ENCODE measurements around the gene ARHGEF4.

ARHGEF4 gene

DNA sequence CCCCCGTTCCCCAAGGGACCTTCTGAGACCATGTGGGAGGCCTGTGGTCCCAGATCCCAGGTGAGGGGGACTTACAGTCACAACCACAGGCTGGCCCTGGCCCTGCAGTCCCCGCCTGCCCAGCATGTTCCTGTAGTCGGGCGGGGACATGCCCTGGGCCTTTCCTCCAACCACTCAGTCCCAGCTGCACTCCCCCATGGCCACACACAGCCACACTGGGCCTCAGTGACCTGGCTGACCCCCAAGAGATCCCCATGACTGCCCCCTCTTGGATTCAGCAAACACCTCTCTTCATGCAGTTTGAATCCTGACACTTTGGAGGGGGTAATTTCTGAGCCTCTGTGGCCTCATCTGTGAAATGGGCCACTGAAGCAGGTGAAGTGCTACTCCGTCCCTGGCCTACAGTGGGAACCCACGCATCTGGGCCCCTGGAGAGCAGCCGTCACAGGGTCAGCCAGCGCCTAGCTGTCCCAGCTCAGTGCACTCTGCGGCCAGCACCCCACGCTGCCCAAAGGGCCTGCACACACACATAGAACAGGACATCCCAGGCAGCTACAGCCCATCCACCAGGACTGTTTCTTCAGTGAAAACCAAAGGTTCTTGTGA, 12.7 kb upstream of the ARHGEF4 start:
- Histone ChIP-seq H3K4me2 (no peak overlapping the region), H2AFZ (ENCODE audit: low read depth) (no peak overlapping the region), H3K4me3 (IDR thresholded peaks at IDR 0.05; ENCODE audit: insufficient read depth, low read depth, low read length) (no peak overlapping the region), H3K9ac (no peak overlapping the region; the same call in 1 of the 2 replicates), H3K27ac (no peak overlapping the region), H3K27me3 (ENCODE audit: insufficient read depth, low read depth) (no peaks in the 10 kb centered on the region), H3K36me3 (ENCODE audit: insufficient read depth) (no peaks in the 10 kb centered on the region), H3K79me2 (ENCODE audit: insufficient read depth, low read depth) (no peaks in the 10 kb centered on the region), H3K4me1 (ENCODE audit: low read depth, poor library complexity, severe bottlenecking) (peaks cover 8% of the 10 kb centered on the region), H4K20me1 (ENCODE audit: insufficient read depth) (no peaks in the 10 kb centered on the region)
- TF ChIP-seq, protein P1, sequence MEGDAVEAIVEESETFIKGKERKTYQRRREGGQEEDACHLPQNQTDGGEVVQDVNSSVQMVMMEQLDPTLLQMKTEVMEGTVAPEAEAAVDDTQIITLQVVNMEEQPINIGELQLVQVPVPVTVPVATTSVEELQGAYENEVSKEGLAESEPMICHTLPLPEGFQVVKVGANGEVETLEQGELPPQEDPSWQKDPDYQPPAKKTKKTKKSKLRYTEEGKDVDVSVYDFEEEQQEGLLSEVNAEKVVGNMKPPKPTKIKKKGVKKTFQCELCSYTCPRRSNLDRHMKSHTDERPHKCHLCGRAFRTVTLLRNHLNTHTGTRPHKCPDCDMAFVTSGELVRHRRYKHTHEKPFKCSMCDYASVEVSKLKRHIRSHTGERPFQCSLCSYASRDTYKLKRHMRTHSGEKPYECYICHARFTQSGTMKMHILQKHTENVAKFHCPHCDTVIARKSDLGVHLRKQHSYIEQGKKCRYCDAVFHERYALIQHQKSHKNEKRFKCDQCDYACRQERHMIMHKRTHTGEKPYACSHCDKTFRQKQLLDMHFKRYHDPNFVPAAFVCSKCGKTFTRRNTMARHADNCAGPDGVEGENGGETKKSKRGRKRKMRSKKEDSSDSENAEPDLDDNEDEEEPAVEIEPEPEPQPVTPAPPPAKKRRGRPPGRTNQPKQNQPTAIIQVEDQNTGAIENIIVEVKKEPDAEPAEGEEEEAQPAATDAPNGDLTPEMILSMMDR (conservative IDR thresholded peaks at IDR 0.05; ENCODE audit: low read depth, low read length), result no peak

DNA sequence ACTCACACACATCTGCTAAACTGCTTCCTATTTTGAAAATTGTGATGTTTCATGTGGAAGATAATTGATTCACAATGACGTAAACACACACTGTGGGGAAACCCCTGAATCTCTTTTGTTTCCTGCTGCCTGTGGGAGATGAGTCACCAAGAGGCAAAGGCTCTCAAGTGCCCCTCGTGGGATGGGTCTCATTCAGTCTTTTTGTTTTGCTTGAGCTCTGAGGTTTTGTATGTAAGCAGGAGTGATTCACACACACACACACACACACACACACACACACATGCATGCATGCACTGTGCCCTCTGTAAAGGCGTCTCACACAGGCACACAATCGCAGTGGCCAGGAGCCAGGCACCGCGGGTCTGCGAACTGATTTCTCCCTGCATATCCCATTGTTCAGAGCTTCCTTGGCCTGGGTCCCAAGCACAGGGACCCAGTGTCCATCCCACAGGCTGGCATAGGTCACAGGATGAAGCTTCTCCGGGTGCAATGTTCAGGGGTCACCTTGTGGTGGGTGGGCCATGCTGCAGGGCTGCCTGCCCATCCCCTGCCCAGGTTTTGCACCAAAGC, 12.1 kb upstream of the ARHGEF4 start:
- Histone ChIP-seq H3K9ac (no peak overlapping the region; the same call in 1 of the 2 replicates), H3K27me3 (ENCODE audit: insufficient read depth, low read depth) (no peaks in the 10 kb centered on the region), H2AFZ (ENCODE audit: low read depth) (no peak overlapping the region), H3K27ac (no peak overlapping the region), H3K4me1 (ENCODE audit: low read depth, poor library complexity, severe bottlenecking) (peaks cover 8% of the 10 kb centered on the region), H3K36me3 (ENCODE audit: insufficient read depth) (no peaks in the 10 kb centered on the region), H3K4me3 (IDR thresholded peaks at IDR 0.05; ENCODE audit: insufficient read depth, low read depth, low read length) (no peak overlapping the region), H3K4me2 (no peak overlapping the region), H4K20me1 (ENCODE audit: insufficient read depth) (no peaks in the 10 kb centered on the region), H3K79me2 (ENCODE audit: insufficient read depth, low read depth) (no peaks in the 10 kb centered on the region)
- TF ChIP-seq, protein P1 (conservative IDR thresholded peaks at IDR 0.05; ENCODE audit: low read depth, low read length), result no peak

DNA sequence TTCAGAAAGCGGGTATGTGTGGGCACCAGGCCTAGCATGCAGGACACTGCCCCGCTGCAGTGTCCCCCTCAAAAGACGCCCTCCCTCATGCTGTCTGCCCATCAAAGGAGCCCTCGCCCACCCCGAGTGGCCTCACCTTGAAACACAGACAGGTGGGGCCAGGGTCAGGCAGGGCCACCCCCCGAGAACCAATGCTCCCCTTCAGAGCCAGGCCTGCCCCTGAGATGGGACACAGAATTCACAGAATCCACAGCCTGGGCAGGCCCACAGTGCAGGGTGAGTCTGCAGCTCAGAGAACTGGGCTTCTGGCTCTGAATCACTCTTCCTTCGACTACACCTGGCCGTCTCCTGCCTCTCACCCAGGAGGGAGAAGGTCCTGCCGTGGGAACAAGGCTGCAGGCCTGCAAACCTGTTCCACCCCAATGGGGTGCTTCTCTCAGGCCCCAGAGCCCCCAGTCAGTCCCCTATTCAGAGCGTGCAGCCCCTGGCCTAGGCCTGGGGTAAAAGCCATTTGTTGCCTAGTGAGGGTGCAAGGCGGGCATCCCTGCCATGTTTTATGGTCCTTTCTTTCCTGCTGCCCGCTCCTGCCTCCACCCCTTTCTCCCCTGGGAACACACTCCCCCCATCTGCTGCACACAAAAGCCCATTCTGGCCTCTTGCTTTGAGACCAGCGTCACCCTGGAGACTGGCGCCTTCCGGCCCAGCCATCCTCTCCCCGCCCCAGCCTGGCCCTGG, 11.3 kb upstream of the ARHGEF4 start:
- H3K4me3 ChIP-seq (IDR thresholded peaks at IDR 0.05; ENCODE audit: insufficient read depth, low read depth, low read length), result no peak overlapping the region
- H3K36me3 ChIP-seq (ENCODE audit: insufficient read depth), result no peaks in the 10 kb centered on the region
- H3K4me1 ChIP-seq (ENCODE audit: low read depth, poor library complexity, severe bottlenecking), result peaks cover 8% of the 10 kb centered on the region
- H3K27me3 ChIP-seq (ENCODE audit: insufficient read depth, low read depth), result no peaks in the 10 kb centered on the region
- H3K79me2 ChIP-seq (ENCODE audit: insufficient read depth, low read depth), result no peaks in the 10 kb centered on the region
- TF ChIP-seq, protein P1 (conservative IDR thresholded peaks at IDR 0.05; ENCODE audit: low read depth, low read length), result no peak
- no peak overlapping the region for H3K4me2 ChIP-seq
- no peaks in the 10 kb centered on the region for H4K20me1 ChIP-seq (ENCODE audit: insufficient read depth)
- no peak overlapping the region for H3K9ac ChIP-seq
- no peak overlapping the region for H3K27ac ChIP-seq
- no peak overlapping the region for H2AFZ ChIP-seq (ENCODE audit: low read depth)

DNA sequence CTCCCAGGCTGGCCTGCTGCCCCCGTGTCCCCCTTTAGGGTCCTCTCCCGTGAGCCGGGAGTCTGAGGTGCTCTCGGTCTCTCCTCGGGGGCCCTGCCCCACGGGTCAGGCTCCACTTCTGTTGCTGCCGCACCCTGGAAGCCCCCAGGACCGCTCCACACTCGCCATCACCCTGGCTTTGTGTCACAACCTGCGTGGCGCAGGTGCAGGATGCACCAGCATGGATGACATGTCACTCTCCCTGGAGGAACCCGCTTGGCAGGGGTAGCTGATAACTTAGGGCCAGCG, 10.8 kb upstream of the ARHGEF4 start:
- H4K20me1 ChIP-seq (ENCODE audit: insufficient read depth), result no peaks in the 10 kb centered on the region
- no peak overlapping the region for H3K4me2 ChIP-seq
- peaks cover 8% of the 10 kb centered on the region for H3K4me1 ChIP-seq (ENCODE audit: low read depth, poor library complexity, severe bottlenecking)
- H3K27me3 ChIP-seq (ENCODE audit: insufficient read depth, low read depth), result no peaks in the 10 kb centered on the region
- no peaks in the 10 kb centered on the region for H3K79me2 ChIP-seq (ENCODE audit: insufficient read depth, low read depth)
- no peaks in the 10 kb centered on the region for H3K36me3 ChIP-seq (ENCODE audit: insufficient read depth)
- no peak overlapping the region for H3K27ac ChIP-seq
- TF ChIP-seq, protein P1 (conservative IDR thresholded peaks at IDR 0.05; ENCODE audit: low read depth, low read length), result no peak
- no peak overlapping the region for H3K9ac ChIP-seq
- no peak overlapping the region for H3K4me3 ChIP-seq (IDR thresholded peaks at IDR 0.05; ENCODE audit: insufficient read depth, low read depth, low read length)
- no peak overlapping the region for H2AFZ ChIP-seq (ENCODE audit: low read depth)
